Colonic mucosa (tissue), 4 donors: ENCODE data around the gene ATP6V1G2. TPM values are rescaled to one million over a fixed set of nuclear protein-coding genes. Genes with fewer than 3 reads are reported as not detected.

Experiments used
- DNase-seq: peaks from one replicate; pipeline ENCODE4 v3.0.0-alpha.2; 2020
- H3K27ac ChIP-seq: fragments of 200-600 bp; one replicate; pipeline ENCODE4 v1.8.0; 2021
- H3K27me3 ChIP-seq: fragments of 200-600 bp; one replicate; pipeline ENCODE4 v1.8.0; 2021
- H3K36me3 ChIP-seq: fragments of 200-600 bp; one replicate; pipeline ENCODE4 v1.8.0; 2021
- H3K4me1 ChIP-seq: fragments of 200-600 bp; one replicate; pipeline ENCODE4 v1.8.0; 2021; ENCODE audit warnings: mild to moderate bottlenecking
- H3K4me3 ChIP-seq: fragments of 200-600 bp; one replicate; pipeline ENCODE4 v1.8.0; 2021
- H3K9ac ChIP-seq, 2 donors: one replicate each; pipeline ENCODE4 v1.7.0; 2013; ENCODE audit warnings: control low read depth in 2 of 2, low read depth in 2 of 2, low read length in 2 of 2
- H3K9me3 ChIP-seq: fragments of 200-600 bp; one replicate; pipeline ENCODE4 v1.8.0; 2021
- intact Hi-C: fragments of 100-400 bp; cut with DNase I; formaldehyde crosslinking; loops from one replicate; pipeline ENCODE4 v1.14.1; 2022
- total RNA-seq, 2 donors: library from RNA; stranded (reverse); fragmentation: NEBNext Ultra II Directional in 1 of 2; extraction: Animal tissue kit (Norgen Biotek cat#: 25700) in 1 of 2; gene quantifications; one replicate each; pipeline ENCODE4 v1.2.1, GENCODE V29; 2021
- TF ChIP-seq, protein P1 (sequence below): fragments of 200-600 bp; IDR thresholded peaks from one replicate; pipeline ENCODE4 v1.8.0; 2022; ENCODE audit warnings: antibody characterized with exemption, mild to moderate bottlenecking
- donor health status: healthy.
- donor health status: DM: no; HTN: no; CAD: no.
- donor health status: DM: no; HTN: no; CAD: no.

The ATP6V1G2 gene
- total RNA-seq, 2 donors from 2014 or later = 0.57 to 0.85 TPM

DNA sequence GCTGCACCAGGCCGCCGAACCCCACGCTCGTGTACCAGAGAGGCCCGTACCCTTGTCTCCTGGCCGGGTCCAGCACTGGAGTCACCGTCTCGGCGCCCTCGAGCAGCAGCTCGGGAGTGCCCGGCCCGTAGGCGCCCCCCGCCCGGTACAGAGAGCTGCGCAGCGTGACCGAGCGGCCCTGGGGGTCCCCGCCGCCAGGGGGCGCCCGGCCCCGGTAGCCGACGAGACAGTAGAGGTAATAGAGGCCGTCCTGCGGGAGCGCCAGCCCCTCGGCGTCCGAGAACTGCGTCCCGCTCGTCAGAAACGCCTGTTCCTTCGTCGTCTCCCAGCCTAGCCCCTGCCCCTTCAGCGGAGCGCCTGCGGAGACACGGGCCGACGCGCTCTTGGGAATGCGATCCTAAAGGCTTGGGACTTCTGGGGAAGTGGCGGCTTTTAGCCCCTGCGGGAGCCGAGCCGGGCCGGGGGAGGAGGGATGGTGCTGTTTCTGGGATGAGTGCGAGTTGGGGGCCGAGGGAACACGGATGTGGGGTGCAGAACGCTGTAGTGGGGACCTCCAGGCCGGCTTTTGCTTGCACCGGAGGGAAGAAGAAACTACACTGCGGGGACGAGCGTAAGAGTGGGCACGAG lies 34.5 kb upstream of the ATP6V1G2 start:
- no peaks in the 10 kb centered on the region for H3K36me3 ChIP-seq
- H3K4me1 ChIP-seq = peaks cover 4% of the 10 kb centered on the region
- peak overlapping the region; percentile 83 for H3K4me3 ChIP-seq
- peak overlapping the region; percentile 82 to 87 for H3K9ac ChIP-seq
- TF ChIP-seq, protein P1, sequence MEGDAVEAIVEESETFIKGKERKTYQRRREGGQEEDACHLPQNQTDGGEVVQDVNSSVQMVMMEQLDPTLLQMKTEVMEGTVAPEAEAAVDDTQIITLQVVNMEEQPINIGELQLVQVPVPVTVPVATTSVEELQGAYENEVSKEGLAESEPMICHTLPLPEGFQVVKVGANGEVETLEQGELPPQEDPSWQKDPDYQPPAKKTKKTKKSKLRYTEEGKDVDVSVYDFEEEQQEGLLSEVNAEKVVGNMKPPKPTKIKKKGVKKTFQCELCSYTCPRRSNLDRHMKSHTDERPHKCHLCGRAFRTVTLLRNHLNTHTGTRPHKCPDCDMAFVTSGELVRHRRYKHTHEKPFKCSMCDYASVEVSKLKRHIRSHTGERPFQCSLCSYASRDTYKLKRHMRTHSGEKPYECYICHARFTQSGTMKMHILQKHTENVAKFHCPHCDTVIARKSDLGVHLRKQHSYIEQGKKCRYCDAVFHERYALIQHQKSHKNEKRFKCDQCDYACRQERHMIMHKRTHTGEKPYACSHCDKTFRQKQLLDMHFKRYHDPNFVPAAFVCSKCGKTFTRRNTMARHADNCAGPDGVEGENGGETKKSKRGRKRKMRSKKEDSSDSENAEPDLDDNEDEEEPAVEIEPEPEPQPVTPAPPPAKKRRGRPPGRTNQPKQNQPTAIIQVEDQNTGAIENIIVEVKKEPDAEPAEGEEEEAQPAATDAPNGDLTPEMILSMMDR = peak; percentile 99
- DNase-seq = peak; percentile 88
- intact Hi-C loops = no loop called here
- no peaks in the 10 kb centered on the region for H3K27me3 ChIP-seq
- H3K27ac ChIP-seq = peak overlapping the region; percentile 78
- H3K9me3 ChIP-seq = no peaks in the 10 kb centered on the region

DNA sequence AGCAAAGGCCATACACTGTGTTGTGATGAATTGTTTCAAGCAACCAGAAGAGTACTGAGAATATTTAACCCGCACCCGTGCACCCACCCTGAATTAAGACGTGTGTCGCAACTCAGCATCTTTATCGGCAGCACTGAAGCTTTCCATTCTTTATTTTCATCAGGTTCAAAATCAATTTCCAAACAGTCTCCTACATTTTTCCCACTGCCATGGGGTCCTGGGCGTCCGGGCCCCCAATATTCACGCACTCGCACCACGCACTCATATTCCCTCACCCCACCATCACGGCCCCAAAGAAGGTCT lies 34.0 kb upstream of the ATP6V1G2 start:
- H3K27ac ChIP-seq = peak overlapping the region; percentile 78
- TF ChIP-seq, protein P1 = no peak
- intact Hi-C loops = no loop called here
- H3K27me3 ChIP-seq = no peaks in the 10 kb centered on the region
- peaks cover 4% of the 10 kb centered on the region for H3K4me1 ChIP-seq
- DNase-seq = no peak
- H3K36me3 ChIP-seq = no peaks in the 10 kb centered on the region
- H3K9me3 ChIP-seq = no peaks in the 10 kb centered on the region
- peak overlapping the region; percentile 83 for H3K4me3 ChIP-seq
- H3K9ac ChIP-seq = peak overlapping the region; percentile 82 to 87

DNA sequence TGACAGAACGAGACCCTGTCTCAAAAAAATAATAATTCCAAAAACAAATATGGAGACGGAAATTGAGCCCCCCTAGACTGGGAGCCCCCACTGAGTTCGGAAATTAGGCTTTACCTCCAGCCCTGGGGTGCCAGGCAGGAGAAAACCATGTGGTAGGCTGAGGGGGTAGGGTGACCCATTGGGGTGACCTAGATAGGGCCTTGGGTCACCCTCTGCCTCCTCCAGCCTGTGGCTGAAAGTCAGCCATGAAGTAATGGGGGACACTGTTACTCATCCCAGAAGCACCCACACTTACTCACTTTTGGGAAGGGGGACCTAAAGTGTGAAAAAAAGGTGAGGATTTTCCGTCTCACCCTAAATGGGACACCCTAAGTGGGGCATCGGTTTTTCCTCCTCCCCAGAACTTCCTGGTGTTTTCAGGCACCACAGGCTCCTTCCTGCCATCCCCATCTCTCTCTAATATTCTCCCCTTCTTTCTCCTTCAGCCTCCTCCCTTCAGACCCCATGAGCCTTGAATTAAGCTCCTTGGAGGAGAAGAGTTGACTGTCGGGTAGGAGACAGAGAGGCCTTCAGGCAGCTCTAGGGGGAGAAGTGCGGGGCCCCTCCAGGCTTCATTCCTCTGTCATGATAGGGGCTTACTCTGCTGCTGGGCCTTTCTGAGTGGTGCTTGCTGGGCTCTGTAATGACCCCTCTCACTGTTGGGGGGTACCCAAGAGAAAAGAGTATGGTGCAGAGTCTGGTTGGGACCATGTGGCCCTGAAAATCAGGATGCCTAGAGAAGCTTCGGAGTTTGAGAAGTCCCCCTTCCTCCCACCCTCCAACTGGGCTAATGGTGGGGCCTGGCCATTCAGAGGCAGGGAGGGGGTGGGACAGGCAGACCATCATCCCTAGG lies 33.4 kb upstream of the ATP6V1G2 start:
- H3K9me3 ChIP-seq = no peaks in the 10 kb centered on the region
- H3K27ac ChIP-seq = peak overlapping the region; percentile 78
- H3K9ac ChIP-seq = peak overlapping the region in 1 of 2 donors; percentile 87
- DNase-seq = no peak
- TF ChIP-seq, protein P1 = no peak
- intact Hi-C loops = no loop called here
- peak overlapping the region; percentile 83 for H3K4me3 ChIP-seq
- peaks cover 4% of the 10 kb centered on the region for H3K4me1 ChIP-seq
- H3K27me3 ChIP-seq = no peaks in the 10 kb centered on the region
- H3K36me3 ChIP-seq = no peaks in the 10 kb centered on the region

DNA sequence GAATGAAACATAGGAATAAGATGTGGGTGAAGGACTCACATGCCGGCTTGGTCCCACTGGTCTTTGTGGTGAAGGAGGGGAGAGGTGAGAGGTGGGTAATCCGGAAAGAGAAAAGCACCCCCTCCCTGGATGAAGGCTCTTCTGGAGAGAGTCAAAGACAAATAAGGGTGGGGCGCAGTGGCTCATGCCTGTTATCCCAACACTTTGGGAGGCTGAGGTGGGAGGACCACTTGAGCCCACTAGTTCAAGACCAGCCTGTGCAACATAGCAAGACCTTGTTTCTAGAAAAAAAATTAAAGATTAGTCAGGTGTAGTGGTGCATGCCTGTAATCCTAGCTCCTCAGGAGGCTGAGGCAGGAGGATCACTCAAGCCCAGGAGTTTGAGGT lies 32.7 kb upstream of the ATP6V1G2 start:
- DNase-seq = no peak
- Histone ChIP-seq H3K27me3 (no peaks in the 10 kb centered on the region), H3K4me3 (no peak overlapping the region), H3K9ac (no peak overlapping the region), H3K4me1 (peaks cover 4% of the 10 kb centered on the region), H3K27ac (no peak overlapping the region), H3K9me3 (no peaks in the 10 kb centered on the region), H3K36me3 (no peaks in the 10 kb centered on the region)
- intact Hi-C loops = no loop called here
- TF ChIP-seq, protein P1 = no peak

DNA sequence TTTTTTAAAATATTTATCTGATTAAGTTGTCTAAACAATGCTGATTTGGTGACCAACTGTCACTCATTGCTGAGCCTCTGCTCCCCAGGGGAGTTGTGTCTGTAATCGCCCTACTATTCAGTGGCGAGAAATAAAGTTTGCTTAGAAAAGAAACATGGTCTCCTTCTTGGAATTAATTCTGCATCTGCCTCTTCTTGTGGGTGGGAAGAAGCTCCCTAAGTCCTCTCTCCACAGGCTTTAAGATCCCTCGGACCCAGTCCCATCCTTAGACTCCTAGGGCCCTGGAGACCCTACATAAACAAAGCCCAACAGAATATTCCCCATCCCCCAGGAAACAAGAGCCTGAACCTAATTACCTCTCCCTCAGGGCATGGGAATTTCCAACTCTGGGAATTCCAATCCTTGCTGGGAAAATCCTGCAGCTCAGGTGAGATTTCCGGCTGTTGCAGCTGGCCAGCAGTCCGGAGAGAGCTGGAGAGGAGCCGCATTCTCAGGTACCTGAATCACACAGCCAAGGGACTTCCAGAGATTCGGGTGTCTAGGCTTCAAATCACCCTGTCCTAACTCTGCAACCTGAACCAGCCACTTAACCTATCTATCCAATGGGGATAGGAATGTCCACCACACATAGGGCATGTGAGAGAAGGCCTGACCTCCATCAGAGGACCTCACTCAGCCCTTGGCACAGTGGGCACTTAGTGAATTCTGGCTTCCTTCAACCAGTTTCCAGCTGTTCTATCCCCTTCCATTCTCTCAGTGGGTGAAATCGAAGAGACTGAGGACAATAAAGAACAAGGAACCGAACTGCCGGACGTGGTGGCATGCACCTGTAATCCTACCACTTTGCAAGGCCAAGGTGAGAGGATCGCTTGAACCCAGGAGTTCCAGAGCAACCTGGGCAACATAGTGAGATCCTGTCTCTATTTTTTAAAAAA lies 32.0 kb upstream of the ATP6V1G2 start:
- no peak overlapping the region for H3K9ac ChIP-seq
- no peak for DNase-seq
- no peaks in the 10 kb centered on the region for H3K36me3 ChIP-seq
- H3K27me3 ChIP-seq = no peaks in the 10 kb centered on the region
- H3K4me1 ChIP-seq = peaks cover 4% of the 10 kb centered on the region
- no peak overlapping the region for H3K27ac ChIP-seq
- H3K4me3 ChIP-seq = no peak overlapping the region
- intact Hi-C loops = no loop called here
- TF ChIP-seq, protein P1 = no peak
- no peaks in the 10 kb centered on the region for H3K9me3 ChIP-seq
